GM18517 (cell line): ENCODE data around the gene AKT3.
A peak's percentile ranks its signal among the peaks of the same experiment; 100 is the strongest.
"Not testable (repeated sequence)": the region's sequence is repeated elsewhere in the genome, so short reads cannot be mapped to it uniquely, and the experiment has no call there.

Experiments used
- ATAC-seq: cut with Tn5 transposase; IDR thresholded peaks from one replicate; pipeline ENCODE4 v1.9.1; 2021; ENCODE audit warnings: mild to moderate bottlenecking, moderate library complexity; ENCODE audit not compliant: unreplicated experiment

AKT3 gene

GRCh38 chr1:243712941-243713340 lies 137.1 kb downstream of the AKT3 start:
- no peak for ATAC-seq

DNA sequence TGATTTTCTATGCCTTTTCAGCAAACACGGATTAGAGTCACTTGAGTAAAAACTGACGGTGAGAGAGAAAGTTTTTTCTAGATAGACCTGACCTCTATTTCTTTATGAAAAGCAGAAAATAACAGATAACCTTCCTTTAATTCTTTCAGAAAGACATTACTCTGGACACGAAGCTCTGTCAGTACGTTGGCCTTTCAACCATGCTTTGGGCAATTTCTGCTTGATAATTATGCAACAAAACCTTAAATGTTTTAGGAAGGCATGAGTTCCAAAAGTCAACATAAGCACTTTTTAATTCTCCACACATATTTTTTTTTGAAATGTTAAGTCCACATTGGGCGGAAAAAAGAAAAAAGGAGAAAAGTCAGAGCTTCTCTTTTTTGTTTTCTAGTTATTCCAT lies 137.8 kb downstream of the AKT3 start:
- no peak for ATAC-seq

- no peak for ATAC-seq
Observed at GRCh38 chr1:243710467-243710866, 139.6 kb downstream of the AKT3 start.

GRCh38 chr1:243708210-243708609 lies 141.8 kb downstream of the AKT3 start:
- ATAC-seq = no peak

DNA sequence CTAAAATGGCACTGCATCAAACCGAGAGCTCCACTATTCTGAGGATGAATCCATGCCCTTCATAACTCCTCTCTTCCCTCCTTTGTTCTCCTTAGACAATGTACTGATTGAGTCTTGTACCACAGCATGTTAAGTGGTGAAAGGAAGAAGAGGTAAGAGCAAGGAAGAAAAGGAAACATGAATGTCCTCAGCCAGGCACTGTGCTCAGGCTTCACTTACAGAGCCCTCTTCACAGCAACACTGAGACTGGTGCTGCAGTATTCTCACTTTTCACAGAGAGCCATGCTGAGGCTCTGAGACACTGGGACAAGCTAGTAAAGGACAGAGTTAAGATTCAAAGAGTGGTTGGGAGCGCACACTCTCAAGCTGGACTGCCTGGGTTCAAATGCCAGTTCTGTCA lies 143.5 kb downstream of the AKT3 start:
- ATAC-seq = no peak

GRCh38 chr1:243705585-243705984 lies 144.5 kb downstream of the AKT3 start:
- no peak for ATAC-seq

DNA sequence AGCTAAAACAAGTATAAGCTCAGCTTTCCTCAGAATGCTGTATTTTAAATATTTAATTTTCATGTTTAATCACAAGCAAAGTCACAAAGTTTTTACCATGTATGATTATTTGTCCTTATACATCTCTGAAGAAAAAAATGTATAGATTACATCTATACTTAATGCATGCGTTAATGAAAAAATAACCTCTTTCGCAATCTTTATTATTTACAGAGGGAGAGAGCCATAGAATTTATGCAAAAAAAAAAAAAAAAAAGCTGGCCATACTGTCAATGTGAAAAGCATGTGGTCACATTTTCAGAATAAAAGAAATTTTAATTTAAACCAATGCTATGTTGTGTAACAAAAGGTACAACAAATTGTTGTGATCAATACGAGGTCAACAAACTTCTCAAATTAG lies 148.2 kb downstream of the AKT3 start:
- no peak for ATAC-seq

DNA sequence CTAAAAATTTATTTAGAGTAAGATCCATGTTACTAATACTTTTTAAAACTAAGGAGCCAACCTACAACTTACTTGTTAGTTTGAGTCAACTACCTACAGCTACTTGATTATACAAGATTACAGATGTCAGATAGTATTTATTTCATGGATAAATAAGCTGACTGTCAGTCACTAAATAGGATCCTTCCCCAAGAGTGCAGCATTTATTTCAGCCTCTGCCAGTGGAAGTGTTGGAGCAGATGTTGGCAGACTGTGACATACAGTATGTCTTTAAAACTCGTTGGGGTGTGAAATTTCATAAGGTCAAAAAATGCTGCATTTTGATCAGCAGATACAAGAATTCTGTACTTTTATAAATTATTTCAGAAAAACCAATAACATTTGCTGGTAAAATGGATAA lies 156.2 kb downstream of the AKT3 start:
- ATAC-seq = no peak

DNA sequence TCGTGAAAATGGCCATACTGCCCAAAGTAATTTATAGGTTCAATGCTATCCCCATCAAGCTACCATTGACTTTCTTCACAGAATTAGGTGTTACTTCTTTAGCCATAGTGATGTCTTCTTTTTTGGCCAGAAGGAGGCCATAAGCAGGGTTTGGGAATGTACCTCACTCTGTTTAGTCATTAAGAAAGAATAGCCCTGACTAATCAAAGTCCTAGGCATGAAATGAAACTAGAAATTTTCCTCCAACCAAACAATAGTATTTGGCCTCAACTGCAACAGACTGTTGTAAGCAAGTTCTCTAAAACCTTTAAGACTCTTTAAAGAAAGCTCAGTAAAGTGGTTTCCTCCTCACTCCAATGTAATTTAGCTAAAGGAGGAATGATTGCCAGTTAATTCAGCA lies 163.9 kb downstream of the AKT3 start:
- ATAC-seq = no peak

DNA sequence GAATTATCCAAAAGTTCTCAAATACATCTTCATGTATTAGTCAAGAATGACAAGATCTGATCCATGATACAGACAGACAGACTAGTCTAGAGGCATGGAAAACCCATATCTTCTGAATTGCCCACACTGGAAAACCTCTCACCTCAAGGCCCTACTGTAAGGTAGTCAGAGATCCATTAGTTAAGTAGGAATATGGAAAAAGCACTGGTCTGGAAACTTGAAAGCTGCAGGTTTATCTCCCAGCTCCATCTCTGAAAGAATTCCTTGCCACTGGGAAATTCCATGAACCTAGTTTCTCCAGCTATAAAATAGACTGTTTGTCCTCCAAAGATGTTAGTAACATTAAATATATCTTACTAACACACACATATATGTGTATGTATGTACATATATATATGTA lies 169.2 kb downstream of the AKT3 start:
- ATAC-seq = no peak

DNA sequence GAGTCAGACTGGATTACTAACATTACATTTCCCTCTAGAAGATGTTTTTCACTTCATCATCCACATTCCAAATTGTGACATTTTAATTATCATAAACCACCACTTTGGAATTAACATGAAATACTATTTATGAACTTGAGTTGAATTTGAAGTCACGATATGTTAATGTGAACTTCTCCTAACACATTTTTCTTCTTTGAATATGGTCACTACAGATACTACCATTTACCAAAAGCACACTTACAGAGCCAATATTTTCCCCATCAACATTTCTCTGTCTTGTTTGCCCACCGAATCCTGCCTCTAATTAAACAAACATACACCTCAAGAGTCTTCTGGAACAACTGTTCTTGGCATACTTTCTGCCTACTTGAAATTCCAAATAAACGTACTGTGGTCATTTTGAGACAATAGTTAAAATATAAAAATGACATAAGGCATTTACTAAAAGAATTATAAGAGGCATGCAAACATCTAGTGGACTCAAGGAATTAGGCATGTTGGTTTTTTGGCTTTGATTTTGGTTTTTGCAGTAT lies 177.4 kb downstream of the AKT3 start:
- no peak for ATAC-seq

- peak; percentile 58 for ATAC-seq
Observed at GRCh38 chr1:243667591-243667990, 182.5 kb downstream of the AKT3 start.

GRCh38 chr1:243667133-243667532 lies 182.9 kb downstream of the AKT3 start:
- ATAC-seq = no peak

DNA sequence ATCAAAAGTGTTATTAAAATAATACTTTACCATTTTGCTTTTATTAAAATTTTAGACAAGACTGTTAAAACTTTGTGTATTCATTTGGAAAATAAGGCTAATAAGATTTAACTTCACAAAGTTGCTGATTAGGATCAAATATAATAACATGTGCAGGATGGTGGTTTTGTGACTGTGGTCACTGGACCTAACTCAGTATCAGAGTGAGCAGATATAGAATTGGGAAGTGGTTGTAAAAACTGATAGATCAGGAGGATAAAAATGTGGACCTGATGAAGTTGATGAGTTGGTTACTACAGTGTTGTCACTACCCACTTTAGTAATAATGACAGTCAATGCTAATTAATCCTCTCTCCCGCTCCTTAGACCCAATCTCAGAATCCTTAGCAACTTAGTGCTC lies 186.4 kb downstream of the AKT3 start:
- ATAC-seq = no peak

- not testable (repeated sequence) for ATAC-seq
Observed at GRCh38 chr1:243662169-243662568, 187.9 kb downstream of the AKT3 start.

GRCh38 chr1:243658594-243659105 lies 191.4 kb downstream of the AKT3 start:
- no peak for ATAC-seq

- no peak for ATAC-seq
Observed at GRCh38 chr1:243657793-243658192, 192.2 kb downstream of the AKT3 start.

DNA sequence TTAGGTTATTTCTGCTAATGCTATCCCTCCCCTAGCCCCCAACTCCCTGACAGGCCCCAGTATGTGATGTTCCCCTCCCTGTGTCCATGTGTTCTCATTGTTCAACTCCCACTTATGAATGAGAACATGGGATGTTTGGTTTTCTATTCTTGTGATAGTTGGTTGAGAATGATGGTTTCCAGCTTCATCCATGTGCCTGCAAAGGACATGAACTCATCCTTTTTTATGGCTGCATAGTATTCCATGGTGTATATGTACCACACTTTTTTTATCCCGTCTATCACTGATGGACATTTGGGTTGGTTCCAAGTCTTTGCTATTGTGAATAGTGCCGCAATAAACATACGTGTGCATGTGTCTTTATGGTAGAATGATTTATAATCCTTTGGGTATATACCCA lies 200.5 kb downstream of the AKT3 start:
- not testable (repeated sequence) for ATAC-seq

DNA sequence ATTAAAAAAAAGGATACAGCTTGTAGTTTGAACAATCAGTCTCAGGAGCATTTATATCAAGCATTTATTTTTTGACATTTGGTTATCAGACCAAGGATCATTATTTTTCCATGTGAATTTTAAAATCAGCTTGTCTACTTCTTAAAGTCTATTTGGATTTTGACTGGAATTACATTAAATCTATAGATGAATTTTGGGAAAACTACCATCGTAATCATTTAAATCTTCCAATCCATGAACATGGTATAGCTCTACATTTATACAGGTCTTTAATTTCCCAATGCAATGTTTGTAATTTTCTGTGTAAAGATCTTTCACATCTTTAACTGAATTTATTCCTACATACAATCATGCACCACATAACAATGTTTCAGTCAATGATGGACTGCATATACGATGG lies 203.2 kb downstream of the AKT3 start:
- ATAC-seq = no peak

GRCh38 chr1:243645281-243645680 lies 204.8 kb downstream of the AKT3 start:
- ATAC-seq = no peak

GRCh38 chr1:243642936-243643335 lies 207.1 kb downstream of the AKT3 start:
- ATAC-seq = no peak

GRCh38 chr1:243639027-243639658 lies 210.9 kb downstream of the AKT3 start:
- no peak for ATAC-seq

DNA sequence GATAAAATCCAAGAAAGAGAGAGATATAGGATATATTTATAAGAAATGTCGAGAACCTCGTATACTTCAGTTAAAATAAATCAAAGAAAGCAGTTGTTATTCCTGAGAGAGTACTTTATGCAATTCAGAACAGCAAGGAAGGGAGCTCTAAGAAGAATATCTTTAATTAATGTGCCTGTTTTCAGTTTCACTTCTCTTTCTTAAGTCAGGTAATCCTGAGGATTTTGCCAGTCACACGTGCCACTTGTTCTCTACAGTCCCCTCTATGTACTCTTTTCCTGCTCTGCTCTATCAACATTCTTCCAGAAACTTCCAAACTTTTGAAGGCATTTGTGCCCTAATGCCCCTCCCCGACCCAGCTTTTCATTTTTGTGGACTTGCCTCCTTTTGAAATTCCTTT lies 211.9 kb downstream of the AKT3 start:
- no peak for ATAC-seq
